Ovary (tissue), 9 donors: Measurements from ENCODE around the gene SUCLA2. TPM values are rescaled to one million over a fixed set of nuclear protein-coding genes. Genes with fewer than 3 reads are reported as not detected.

Experiments used
- DNase-seq, 5 donors: peaks; one replicate each; pipeline ENCODE4 v3.0.0-alpha.2; 2019 to 2020
- H3K27ac ChIP-seq, 2 donors: fragments of 200-600 bp; one replicate each; pipeline versions ENCODE4 v1.5.1 to v1.8.0; 2019 to 2022
- H3K27me3 ChIP-seq: fragments of 200-600 bp; one replicate; pipeline ENCODE4 v1.8.0; 2022
- H3K36me3 ChIP-seq: fragments of 200-600 bp; sonication (generic); one replicate; pipeline ENCODE4 v1.5.1; 2019
- H3K4me1 ChIP-seq: one replicate; pipeline ENCODE4 v1.8.1; 2013; ENCODE audit warnings: mild to moderate bottlenecking, moderate library complexity; ENCODE audit not compliant: insufficient read depth
- H3K4me3 ChIP-seq: fragments of 200-600 bp; sonication (generic); one replicate; pipeline ENCODE4 v1.5.1; 2017
- H3K9me3 ChIP-seq, 2 donors: fragments of 200-600 bp in 1 of 2; sonication (generic) in 1 of 2; one replicate each; pipeline versions ENCODE4 v1.5.1 to v1.8.1; 2013 to 2019; ENCODE audit warnings: mild to moderate bottlenecking in 1 of 2, moderate library complexity in 1 of 2
- CTCF ChIP-seq, 3 donors: fragments of 450-650 bp in 2 of 3; fragments of 200-600 bp in 1 of 3; IDR thresholded peaks; one replicate each; pipeline versions ENCODE4 v1.5.1 to v1.8.0; 2016 to 2022; ENCODE audit warnings: antibody characterized with exemption in 3 of 3, mild to moderate bottlenecking in 1 of 3
- EP300 ChIP-seq: sonication (generic); formaldehyde crosslinking; IDR thresholded peaks from one replicate; pipeline ENCODE4 v1.6.1; 2017; ENCODE audit warnings: antibody characterized with exemption
- POLR2A ChIP-seq: fragments of 450-650 bp; IDR thresholded peaks from one replicate; pipeline ENCODE4 v1.6.1; 2017; ENCODE audit warnings: antibody characterized with exemption, mild to moderate bottlenecking, moderate library complexity
- WGBS, 3 donors: extraction: QIAGEN DNeasy Blood & Tissue Kit in 1 of 3; methylation state at CpG; one replicate each; pipeline versions ENCODE4 v1.1.5 to v1.1.7; 2013 to 2017; 5-methylcytosine and 5-hydroxymethylcytosine counted together
- intact Hi-C, 4 donors: fragments of 100-400 bp; cut with DNase I; formaldehyde crosslinking; loops; one replicate each; pipeline versions ENCODE4 v1.11.0 to v1.15.1; 2022 to 2023
- polyA plus RNA-seq, 2 donors: library from polyadenylated mRNA; stranded (reverse); fragments of 200-250 nt in 1 of 2; fragments of 350-450 nt in 1 of 2; fragmentation: Illumina TruSeq in 1 of 2; extraction: RNeasy Lipid Tissue Mini Kit (QIAGEN cat#74804) in 1 of 2; gene quantifications; one replicate each; pipeline ENCODE4 v1.2.3, GENCODE V29; 2013 to 2014
- total RNA-seq, 7 donors: library from RNA; depleted of rRNA in 2 of 7; stranded (reverse); fragments of >200 nt in 2 of 7; fragmentation: NEBNext Ultra II Directional in 3 of 7; extraction: Animal tissue kit (Norgen Biotek cat#: 25700) in 3 of 7; gene quantifications; one replicate each; pipeline versions ENCODE4 v1.1.0 to v1.2.4, GENCODE V29; 2016 to 2023
- donor health status: DM: no; HTN: no; CAD: no; lungs with moderate emphysema.
- donor health status: DM: no; HTN: no; CAD: no.
- donor health status: Bipolar disorder and iron deficiency.
- donor health status: DM: yes; HTN: yes; CAD: no.
- donor health status: DM: no; HTN: no; CAD: no.
- donor health status: DM: yes; HTN: yes; CAD: no.

Gene SUCLA2
- total and polyA plus RNA-seq, 9 donors = 26.3 to 43.8 (median 35.3) TPM

GRCh38 chr13:48012668-48013067 lies 11.6 kb upstream of the SUCLA2 start:
- 95 to 98% (median 95%) methylated on average over 1 of the region's 1 CpG for WGBS, 3 donors
- no peaks in the 10 kb centered on the region for H3K9me3 ChIP-seq
- intact Hi-C loops = no loop called here

GRCh38 chr13:48010698-48011097 lies 9.6 kb upstream of the SUCLA2 start:
- intact Hi-C loops = no loop called here
- 68 to 72% (median 70%) methylated on average over 4 of the region's 4 CpGs for WGBS, 3 donors
- TF ChIP-seq EP300 (no peak), CTCF (IDR thresholded peaks at IDR 0.05) (no peak), POLR2A (no peak)
- H3K4me3 ChIP-seq = no peak overlapping the region
- H3K9me3 ChIP-seq = no peaks in the 10 kb centered on the region
- H3K27ac ChIP-seq = no peak overlapping the region
- no peaks in the 10 kb centered on the region for H3K27me3 ChIP-seq
- H3K4me1 ChIP-seq = no peaks in the 10 kb centered on the region
- no peak for DNase-seq
- no peaks in the 10 kb centered on the region for H3K36me3 ChIP-seq

More at GRCh38 chr13:48012668-48013067, 11.6 kb upstream of the SUCLA2 start:
- TF ChIP-seq POLR2A = no peak
- TF ChIP-seq CTCF (IDR thresholded peaks at IDR 0.05) = no peak
- TF ChIP-seq EP300 = no peak
- DNase-seq = no peak
- H3K36me3 ChIP-seq = no peaks in the 10 kb centered on the region
- H3K27ac ChIP-seq = no peak overlapping the region
- no peak overlapping the region for H3K4me3 ChIP-seq
- no peaks in the 10 kb centered on the region for H3K27me3 ChIP-seq
- H3K4me1 ChIP-seq = no peaks in the 10 kb centered on the region

- DNase-seq = no peak
- Histone ChIP-seq H3K27ac (no peak overlapping the region), H3K36me3 (no peaks in the 10 kb centered on the region), H3K27me3 (no peaks in the 10 kb centered on the region), H3K4me3 (no peak overlapping the region), H3K9me3 (no peaks in the 10 kb centered on the region), H3K4me1 (no peaks in the 10 kb centered on the region)
- intact Hi-C loops = no loop called here
- 29 to 38% (median 31%) methylated on average over 1 of the region's 1 CpG for WGBS, 3 donors
- TF ChIP-seq EP300 (no peak), POLR2A (no peak), CTCF (IDR thresholded peaks at IDR 0.05) (no peak)
Measured at GRCh38 chr13:48009284-48009683, 8.2 kb upstream of the SUCLA2 start.

- TF ChIP-seq POLR2A (no peak), CTCF (IDR thresholded peaks at IDR 0.05) (no peak), EP300 (no peak)
- Histone ChIP-seq H3K4me3 (no peak overlapping the region), H3K27ac (no peak overlapping the region), H3K4me1 (no peaks in the 10 kb centered on the region), H3K9me3 (no peaks in the 10 kb centered on the region), H3K36me3 (no peaks in the 10 kb centered on the region), H3K27me3 (no peaks in the 10 kb centered on the region)
- intact Hi-C loops = no loop called here
- DNase-seq = no peak
- 57 to 62% (median 57%) methylated on average over 1 of the region's 1 CpG for WGBS, 3 donors
Measured at GRCh38 chr13:48006396-48006795, 5.3 kb upstream of the SUCLA2 start.
